GM21786 (cell line): ENCODE data around the gene LRRC7.
"Not testable (repeated sequence)": the region's sequence is repeated elsewhere in the genome, so short reads cannot be mapped to it uniquely, and the experiment has no call there.

Experiments used
- ATAC-seq: cut with Tn5 transposase; IDR thresholded peaks from one replicate; pipeline ENCODE4 v1.9.1; 2021; ENCODE audit not compliant: unreplicated experiment

LRRC7 gene

GRCh38 chr1:69946935-69947334 lies 379.2 kb downstream of the LRRC7 start:
- no peak for ATAC-seq

- no peak for ATAC-seq
These were observed 380.1 kb downstream of the LRRC7 start for GRCh38 chr1:69947837-69948236.

GRCh38 chr1:69952676-69953075 lies 385.0 kb downstream of the LRRC7 start:
- no peak for ATAC-seq

GRCh38 chr1:69962452-69962851 lies 394.7 kb downstream of the LRRC7 start:
- ATAC-seq, result not testable (repeated sequence)

GRCh38 chr1:69967245-69967766 lies 399.6 kb downstream of the LRRC7 start:
- ATAC-seq, result peak; percentile 67

- no peak for ATAC-seq
These were observed 409.2 kb downstream of the LRRC7 start for GRCh38 chr1:69976896-69977295.

- no peak for ATAC-seq
These were observed 415.3 kb downstream of the LRRC7 start for GRCh38 chr1:69982992-69983391.

GRCh38 chr1:69985376-69985775 lies 417.7 kb downstream of the LRRC7 start:
- ATAC-seq, result no peak

GRCh38 chr1:69985901-69986439 lies 418.2 kb downstream of the LRRC7 start:
- no peak for ATAC-seq

GRCh38 chr1:69987881-69988280 lies 420.2 kb downstream of the LRRC7 start:
- no peak for ATAC-seq

GRCh38 chr1:69991644-69992043 lies 423.9 kb downstream of the LRRC7 start:
- no peak for ATAC-seq

GRCh38 chr1:69992594-69992993 lies 424.9 kb downstream of the LRRC7 start:
- ATAC-seq, result no peak

- ATAC-seq, result no peak
These were observed 426.1 kb downstream of the LRRC7 start for GRCh38 chr1:69993810-69994209.

GRCh38 chr1:69994241-69994640 lies 426.5 kb downstream of the LRRC7 start:
- ATAC-seq, result no peak

- ATAC-seq, result no peak
These were observed 431.1 kb downstream of the LRRC7 start for GRCh38 chr1:69998847-69999246.

GRCh38 chr1:70003211-70003908 lies 435.6 kb downstream of the LRRC7 start:
- no peak for ATAC-seq

- ATAC-seq, result no peak
These were observed 437.8 kb downstream of the LRRC7 start for GRCh38 chr1:70005386-70006034.

GRCh38 chr1:70008660-70009059 lies 440.9 kb downstream of the LRRC7 start:
- ATAC-seq, result no peak

- ATAC-seq, result no peak
These were observed 450.0 kb downstream of the LRRC7 start for GRCh38 chr1:70017770-70018169.

GRCh38 chr1:70024272-70024671 lies 456.6 kb downstream of the LRRC7 start:
- ATAC-seq, result no peak

- no peak for ATAC-seq
These were observed 457.3 kb downstream of the LRRC7 start for GRCh38 chr1:70025052-70025451.

- no peak for ATAC-seq
These were observed 458.1 kb downstream of the LRRC7 start for GRCh38 chr1:70025846-70026245.
